GM21825 (cell line): Measurements from ENCODE around the gene ZNF662.

Experiments used
- ATAC-seq: cut with Tn5 transposase; IDR thresholded peaks from one replicate; pipeline ENCODE4 v1.9.1; 2021; ENCODE audit warnings: mild to moderate bottlenecking, moderate library complexity; ENCODE audit not compliant: unreplicated experiment

Gene ZNF662

DNA sequence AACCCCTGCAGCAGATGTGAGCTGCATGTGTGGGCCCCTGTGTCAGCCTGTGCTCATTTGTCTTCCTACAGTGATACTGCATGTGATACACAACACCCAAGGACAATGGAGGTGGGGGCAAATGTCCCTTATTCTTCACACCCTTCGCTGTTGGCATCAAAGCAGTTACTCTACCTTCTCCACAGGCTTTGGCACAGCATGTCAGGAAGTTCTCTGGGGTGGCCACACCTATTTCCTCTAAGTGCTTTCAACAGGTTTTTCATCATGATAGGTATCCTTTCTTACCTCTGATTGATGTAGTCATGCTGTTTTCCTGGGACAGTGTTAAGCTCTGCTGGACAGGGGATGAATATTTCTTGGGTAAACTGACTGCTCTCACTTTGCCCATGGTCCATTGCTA lies 29.5 kb downstream of the ZNF662 start:
- ATAC-seq, result no peak

- ATAC-seq, result no peak
Observed at GRCh38 chr3:42936157-42936981, 30.4 kb downstream of the ZNF662 start.

GRCh38 chr3:42937334-42937733 lies 31.4 kb downstream of the ZNF662 start:
- no peak for ATAC-seq

DNA sequence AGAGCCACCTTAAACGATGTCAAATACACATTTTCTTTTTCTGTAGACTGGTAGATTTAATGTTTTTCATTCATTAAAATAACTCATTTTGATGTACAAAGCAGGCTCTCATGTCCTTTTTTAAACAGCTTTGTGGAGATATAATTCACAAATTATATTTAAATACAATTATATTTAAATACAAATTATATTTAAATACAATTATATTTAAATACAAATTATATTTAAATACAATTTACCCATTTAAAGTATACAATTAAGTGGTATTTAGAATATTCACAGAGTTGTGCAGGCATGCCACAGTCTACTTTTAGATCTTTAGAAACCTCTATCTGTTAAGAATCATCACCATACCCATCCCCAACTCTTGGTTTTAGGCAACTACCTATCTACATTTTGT lies 36.8 kb downstream of the ZNF662 start:
- ATAC-seq, result no peak

GRCh38 chr3:42946050-42946449 lies 40.1 kb downstream of the ZNF662 start:
- ATAC-seq, result no peak

GRCh38 chr3:42957573-42957972 lies 51.6 kb downstream of the ZNF662 start:
- ATAC-seq, result no peak

DNA sequence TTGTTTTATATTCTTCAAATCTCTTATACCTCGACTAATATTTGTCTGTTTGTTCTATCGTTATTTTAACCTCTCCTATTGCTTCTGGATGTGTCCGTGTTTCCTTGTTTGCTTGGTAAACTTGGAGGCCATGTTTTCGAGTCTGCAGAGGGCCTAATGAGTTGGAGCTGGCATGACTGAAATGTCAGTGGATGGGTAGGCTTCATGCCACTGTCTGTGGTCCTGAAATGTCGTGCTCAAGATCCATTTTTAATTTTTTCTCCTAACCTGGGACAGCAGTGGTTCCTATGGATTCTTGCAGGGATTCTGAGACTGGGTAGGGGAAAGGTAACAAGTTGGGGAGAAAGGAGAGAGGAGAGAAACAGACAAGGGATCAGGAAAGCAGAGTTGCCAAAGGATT lies 54.3 kb downstream of the ZNF662 start:
- no peak for ATAC-seq

GRCh38 chr3:42960786-42961185 lies 54.8 kb downstream of the ZNF662 start:
- no peak for ATAC-seq

GRCh38 chr3:42961633-42962032 lies 55.7 kb downstream of the ZNF662 start:
- ATAC-seq, result no peak

DNA sequence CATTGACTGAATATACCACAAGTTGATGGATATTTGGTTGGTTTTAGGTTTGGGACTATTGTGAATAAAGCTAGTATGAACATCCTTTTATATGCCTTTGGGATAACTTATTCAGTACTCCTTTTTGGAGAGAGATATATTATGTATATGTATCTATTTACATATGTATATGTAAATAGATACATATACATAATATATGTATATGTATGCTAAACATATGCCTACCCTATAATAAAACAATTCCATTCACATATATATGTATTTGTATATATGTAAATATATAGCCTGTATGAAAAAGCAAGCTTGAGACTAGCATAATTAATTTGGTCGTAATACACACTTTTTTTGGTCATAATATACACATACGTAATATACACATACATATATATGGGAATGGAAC lies 57.3 kb downstream of the ZNF662 start:
- ATAC-seq, result no peak

DNA sequence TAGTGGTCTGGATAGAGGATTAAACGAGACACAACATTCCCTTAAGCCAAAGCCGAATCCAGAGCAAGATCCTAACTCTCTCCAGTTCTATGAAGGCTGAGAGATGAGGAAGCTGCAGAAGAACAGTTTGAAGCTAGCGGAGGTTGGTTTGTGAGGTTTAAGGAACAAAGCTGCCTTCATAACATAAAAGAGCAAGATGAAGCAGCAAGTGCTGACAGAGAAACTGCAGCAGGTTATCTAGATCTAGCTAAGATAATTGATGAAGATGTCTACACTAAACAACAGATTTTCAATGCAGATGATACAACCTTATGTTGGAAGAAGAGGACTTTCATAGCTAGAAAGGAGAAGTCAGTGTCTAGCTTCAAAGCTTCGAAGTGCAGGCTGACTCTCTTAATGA lies 58.3 kb downstream of the ZNF662 start:
- no peak for ATAC-seq
